ENCODE measurements around the gene C2CD4D. TPM values are rescaled to one million over a fixed set of nuclear protein-coding genes. Genes with fewer than 3 reads are reported as not detected.

The C2CD4D gene
- total and polyA plus RNA-seq, 12 donors, result 0.04 TPM; not detected in 11

DNA sequence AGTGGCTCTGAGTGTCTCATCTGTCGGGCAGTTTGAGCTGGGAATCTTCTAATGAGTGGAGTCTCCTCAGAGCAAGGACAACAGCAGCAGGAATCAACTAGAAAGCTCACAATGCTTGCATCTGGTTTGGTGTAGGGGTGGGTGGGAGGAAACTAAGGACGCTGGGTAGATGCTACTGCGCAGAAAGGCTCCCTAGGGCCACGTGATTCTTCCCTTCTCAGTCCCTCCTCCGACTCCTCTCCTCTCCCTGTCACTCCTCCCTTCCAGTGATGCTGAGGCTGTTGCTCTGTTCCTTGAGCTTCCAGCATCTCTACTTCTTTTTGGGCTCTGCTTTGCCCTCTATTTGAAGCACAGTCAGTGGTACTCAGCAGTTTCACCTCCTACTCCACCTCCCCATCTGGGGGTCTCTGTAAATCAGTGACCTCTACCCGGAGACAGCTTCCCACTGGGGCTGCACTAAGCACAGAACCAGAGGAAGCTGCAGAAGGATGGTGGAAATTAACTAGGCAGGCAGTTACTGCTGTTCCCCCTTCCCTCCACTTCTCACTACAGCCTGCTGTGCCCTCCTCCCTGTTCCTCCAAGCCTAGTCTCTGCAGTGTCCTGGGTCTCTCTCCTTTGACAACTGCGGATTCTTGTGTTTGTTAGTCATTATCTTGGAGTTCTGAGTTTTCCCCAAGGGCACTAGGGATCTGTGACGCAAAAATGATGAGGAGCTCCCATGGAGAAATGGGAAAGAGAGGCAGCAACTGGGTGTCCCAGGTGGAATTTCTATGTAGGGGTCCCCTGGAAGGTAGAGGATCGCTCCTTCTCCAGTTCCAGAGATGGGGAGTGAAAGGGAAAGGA is 40.2 kb downstream of the C2CD4D start:
- intact Hi-C loops (cut with DNase I), result loop anchor here in 1 of 10 donors (10.0 kb wide), 1 partner anchor 45 kb away; no protein-coding TSS in a partner anchor
- ATAC-seq, result no peak
- H3K36me3 ChIP-seq, result peaks cover 0 to 6% (median 0%) of the 10 kb centered on the region in 9 donors

DNA sequence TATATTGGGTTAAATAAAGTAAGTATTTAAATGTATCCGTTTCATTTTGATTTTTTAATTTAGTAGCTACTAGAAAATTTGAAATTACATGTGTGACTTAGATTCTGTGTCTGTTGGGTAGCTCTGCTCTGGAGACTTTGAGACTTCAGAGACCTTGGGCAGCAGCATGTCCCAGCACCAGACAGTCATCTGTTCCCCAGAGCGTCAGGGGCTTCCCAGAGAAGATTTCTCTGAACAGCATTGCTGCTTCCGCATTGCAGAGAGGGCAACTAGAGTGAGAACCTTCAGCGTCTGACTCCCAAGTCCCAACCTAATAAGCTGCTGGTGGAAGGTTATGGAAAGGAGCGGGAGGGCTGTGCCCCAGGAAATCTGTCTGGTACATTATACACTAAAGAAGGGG is 41.0 kb downstream of the C2CD4D start:
- TF ChIP-seq, protein P1, sequence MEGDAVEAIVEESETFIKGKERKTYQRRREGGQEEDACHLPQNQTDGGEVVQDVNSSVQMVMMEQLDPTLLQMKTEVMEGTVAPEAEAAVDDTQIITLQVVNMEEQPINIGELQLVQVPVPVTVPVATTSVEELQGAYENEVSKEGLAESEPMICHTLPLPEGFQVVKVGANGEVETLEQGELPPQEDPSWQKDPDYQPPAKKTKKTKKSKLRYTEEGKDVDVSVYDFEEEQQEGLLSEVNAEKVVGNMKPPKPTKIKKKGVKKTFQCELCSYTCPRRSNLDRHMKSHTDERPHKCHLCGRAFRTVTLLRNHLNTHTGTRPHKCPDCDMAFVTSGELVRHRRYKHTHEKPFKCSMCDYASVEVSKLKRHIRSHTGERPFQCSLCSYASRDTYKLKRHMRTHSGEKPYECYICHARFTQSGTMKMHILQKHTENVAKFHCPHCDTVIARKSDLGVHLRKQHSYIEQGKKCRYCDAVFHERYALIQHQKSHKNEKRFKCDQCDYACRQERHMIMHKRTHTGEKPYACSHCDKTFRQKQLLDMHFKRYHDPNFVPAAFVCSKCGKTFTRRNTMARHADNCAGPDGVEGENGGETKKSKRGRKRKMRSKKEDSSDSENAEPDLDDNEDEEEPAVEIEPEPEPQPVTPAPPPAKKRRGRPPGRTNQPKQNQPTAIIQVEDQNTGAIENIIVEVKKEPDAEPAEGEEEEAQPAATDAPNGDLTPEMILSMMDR (IDR thresholded peaks at IDR 0.05), result no peak
- Histone ChIP-seq H3K4me1 (no peaks in the 10 kb centered on the region), H3K27me3 (peaks cover 0 to 31% (median 4%) of the 10 kb centered on the region in 7 donors), H3K36me3 (peaks cover 0 to 10% (median 0%) of the 10 kb centered on the region in 9 donors), H3K4me3 (no peak overlapping the region), H3K9me3 (no peaks in the 10 kb centered on the region), H3K27ac (no peak overlapping the region)
- intact Hi-C loops (cut with DNase I), result no loop called here
- DNase-seq, result no peak
- ATAC-seq, result no peak
- WGBS, 2 donors, result 89% methylated on average over 5 of the region's 5 CpGs

More for the DNA sequence above, 40.2 kb downstream of the C2CD4D start:
- H3K27me3 ChIP-seq, result peaks cover 0 to 31% (median 7%) of the 10 kb centered on the region in 7 donors
- no peaks in the 10 kb centered on the region for H3K4me1 ChIP-seq
- no peak overlapping the region for H3K27ac ChIP-seq
- TF ChIP-seq, protein P1 (IDR thresholded peaks at IDR 0.05), result no peak
- no peak overlapping the region for H3K4me3 ChIP-seq
- 48 to 50% methylated on average over 9 of the region's 9 CpGs for WGBS, 2 donors
- DNase-seq, result no peak
- no peaks in the 10 kb centered on the region for H3K9me3 ChIP-seq

DNA sequence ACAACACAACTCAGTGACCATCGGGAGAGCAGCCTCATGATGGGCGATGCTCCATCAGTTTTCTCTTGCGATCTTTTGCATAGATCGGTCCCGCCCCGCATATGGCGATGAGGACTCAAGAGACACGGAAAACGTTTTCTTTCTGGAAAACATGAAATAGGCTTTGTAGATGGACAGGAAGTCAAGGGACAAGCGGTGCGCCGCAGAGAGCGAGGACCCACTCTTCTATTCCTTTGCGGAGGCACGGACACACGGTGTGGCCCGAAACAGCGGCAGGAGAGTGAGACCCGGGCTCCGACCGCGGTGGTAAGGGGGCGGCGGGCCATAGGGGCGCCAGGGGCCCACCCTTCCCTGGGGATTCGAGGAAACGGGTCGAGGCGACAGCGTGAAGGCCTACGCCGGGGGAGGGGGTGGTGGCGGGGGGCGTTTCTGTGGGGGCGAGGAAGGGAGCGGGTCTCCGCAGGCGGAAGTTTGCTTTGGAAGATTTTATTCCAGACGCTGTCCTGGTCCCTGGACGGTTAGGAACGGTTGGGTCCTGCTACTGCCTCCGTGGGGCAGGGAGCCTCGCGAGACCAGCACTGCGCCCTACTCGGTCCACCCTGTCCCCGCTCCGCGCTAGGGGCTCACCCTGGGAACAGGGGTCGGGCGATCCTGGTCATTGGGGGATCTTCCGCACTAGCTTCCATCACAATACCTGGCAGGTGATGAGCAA is 48.5 kb downstream of the C2CD4D start:
- WGBS, 2 donors, result 1% methylated on average over 51 to 52 of the region's 52 CpGs
- Histone ChIP-seq H3K4me3 (peak overlapping the region; percentile 55 to 81 (median 70)), H3K27me3 (no peaks in the 10 kb centered on the region), H3K4me1 (peaks cover 0 to 25% (median 14%) of the 10 kb centered on the region in 9 donors), H3K9me3 (no peaks in the 10 kb centered on the region), H3K27ac (peak overlapping the region in 8 of 10 donors; percentile 1 to 64 (median 45)), H3K36me3 (peaks cover 0 to 10% (median 0%) of the 10 kb centered on the region in 9 donors)
- intact Hi-C loops (cut with DNase I), result no loop called here
- TF ChIP-seq, protein P1 (IDR thresholded peaks at IDR 0.05), result no peak
- peak in 4 of 8 donors; percentile 5 to 52 (median 32) for ATAC-seq
- peak in 1 of 2 donors; percentile 19 for DNase-seq
